Mesenchymal stem cell (in vitro differentiated cells and primary cell): ENCODE data around the gene FAM234B.

Experiments
- DNase-seq: peaks from one replicate; pipeline ENCODE4 v3.0.0-alpha.2; 2013
- H2AFZ ChIP-seq: one replicate; pipeline ENCODE4 v1.6.1; 2013; ENCODE audit warnings: low read depth, mild to moderate bottlenecking, control low read depth, inconsistent platforms, low read length, moderate library complexity
- H2AK5ac ChIP-seq: 2 replicates; pipeline ENCODE4 v1.6.1; 2013; ENCODE audit warnings: low read length, moderate library complexity, mild to moderate bottlenecking, inconsistent platforms; ENCODE audit not compliant: severe bottlenecking
- H2BK120ac ChIP-seq: one replicate; pipeline ENCODE4 v1.6.1; 2013; ENCODE audit warnings: low read depth, mild to moderate bottlenecking, inconsistent platforms, low read length, moderate library complexity
- H2BK12ac ChIP-seq, 2 experiments: one replicate each; pipeline ENCODE4 v1.6.1; 2013; ENCODE audit warnings: inconsistent platforms in 2 of 2, low read length in 2 of 2, mild to moderate bottlenecking in 2 of 2, moderate library complexity in 2 of 2, control low read depth in 1 of 2
- H2BK15ac ChIP-seq: one replicate; pipeline ENCODE4 v1.6.1; 2013; ENCODE audit warnings: mild to moderate bottlenecking, low read depth, inconsistent platforms; ENCODE audit not compliant: poor library complexity, severe bottlenecking
- H2BK5ac ChIP-seq: 2 replicates; pipeline ENCODE4 v1.6.1; 2013; ENCODE audit warnings: low read depth, mild to moderate bottlenecking, low read length, control low read depth, inconsistent platforms; ENCODE audit not compliant: poor library complexity, severe bottlenecking
- H3K14ac ChIP-seq, 2 experiments: one replicate each; pipeline ENCODE4 v1.6.1; 2013; ENCODE audit warnings: inconsistent platforms in 2 of 2, low read length in 2 of 2, control low read depth in 1 of 2, mild to moderate bottlenecking in 1 of 2, moderate library complexity in 1 of 2
- H3K18ac ChIP-seq, 2 experiments: one replicate each; pipeline ENCODE4 v1.6.1; 2013; ENCODE audit warnings: inconsistent platforms in 2 of 2, low read length in 2 of 2, control low read depth in 1 of 2, low read depth in 1 of 2, mild to moderate bottlenecking in 1 of 2
- H3K23ac ChIP-seq, 2 experiments: one replicate each; pipeline ENCODE4 v1.6.1; 2013; ENCODE audit warnings: inconsistent platforms in 2 of 2, low read length in 2 of 2, mild to moderate bottlenecking in 2 of 2, moderate library complexity in 2 of 2, control low read depth in 1 of 2
- H3K27ac ChIP-seq: 2 replicates; pipeline ENCODE4 v1.5.1; 2013; ENCODE audit warnings: mild to moderate bottlenecking, moderate library complexity, low read length, control low read depth, inconsistent platforms; ENCODE audit not compliant: poor library complexity, severe bottlenecking
- H3K27me3 ChIP-seq, 2 experiments: 2 replicates each; pipeline versions ENCODE4 v1.6.1 to v1.7.0; 2013; ENCODE audit warnings: low read length in 2 of 2, mild to moderate bottlenecking in 2 of 2, moderate library complexity in 2 of 2, control low read depth in 1 of 2, inconsistent platforms in 1 of 2; ENCODE audit not compliant: control insufficient read depth in 1 of 2, insufficient read depth in 1 of 2
- H3K36me3 ChIP-seq, 2 experiments: 2 replicates each; pipeline versions ENCODE4 v1.6.1 to v1.7.0; 2013; ENCODE audit warnings: low read length in 2 of 2, control low read depth in 1 of 2, inconsistent platforms in 1 of 2, low read depth in 1 of 2, mild to moderate bottlenecking in 1 of 2; ENCODE audit not compliant: insufficient read depth in 2 of 2, control insufficient read depth in 1 of 2
- H3K4ac ChIP-seq, 2 experiments: one replicate each; pipeline ENCODE4 v1.6.1; 2013; ENCODE audit warnings: inconsistent platforms in 2 of 2, low read length in 2 of 2, mild to moderate bottlenecking in 2 of 2, moderate library complexity in 2 of 2, control low read depth in 1 of 2, low read depth in 1 of 2
- H3K4me1 ChIP-seq: 2 replicates; pipeline ENCODE4 v1.6.1; 2013; ENCODE audit warnings: low read depth, low read length, control low read depth; ENCODE audit not compliant: control insufficient read depth, insufficient read depth
- H3K4me2 ChIP-seq: 2 replicates; pipeline ENCODE4 v1.6.1; 2013; ENCODE audit warnings: low read length, mild to moderate bottlenecking, inconsistent platforms; ENCODE audit not compliant: poor library complexity, severe bottlenecking
- H3K4me3 ChIP-seq, 2 experiments: 2 replicates each; pipeline versions ENCODE4 v1.5.1 to v1.7.0; 2013; ENCODE audit warnings: low read length in 2 of 2, mild to moderate bottlenecking in 2 of 2, control low read depth in 1 of 2, low read depth in 1 of 2; ENCODE audit not compliant: insufficient read depth in 1 of 2
- H3K79me1 ChIP-seq: replicated peaks from 2 replicates; pipeline ENCODE4 v1.6.1; 2013; ENCODE audit warnings: mild to moderate bottlenecking, control low read depth, low read length, inconsistent platforms; ENCODE audit not compliant: poor library complexity, severe bottlenecking
- H3K9ac ChIP-seq: 2 replicates; pipeline ENCODE4 v1.7.0; 2013; ENCODE audit warnings: mild to moderate bottlenecking, low read length, moderate library complexity
- H3K9me3 ChIP-seq: 2 replicates; pipeline ENCODE4 v1.7.0; 2013; ENCODE audit warnings: mild to moderate bottlenecking, low read length; ENCODE audit not compliant: control insufficient read depth
- H4K8ac ChIP-seq: one replicate; pipeline ENCODE4 v1.6.1; 2013; ENCODE audit warnings: inconsistent platforms, mild to moderate bottlenecking, low read length, moderate library complexity
- H4K91ac ChIP-seq: one replicate; pipeline ENCODE4 v1.6.1; 2013; ENCODE audit warnings: mild to moderate bottlenecking, low read length, inconsistent platforms
- WGBS: methylation state at CpG from one replicate; pipeline ENCODE4 v1.1.7; 2013; ENCODE audit warnings: mixed read lengths; 5-methylcytosine and 5-hydroxymethylcytosine counted together

Gene FAM234B

DNA sequence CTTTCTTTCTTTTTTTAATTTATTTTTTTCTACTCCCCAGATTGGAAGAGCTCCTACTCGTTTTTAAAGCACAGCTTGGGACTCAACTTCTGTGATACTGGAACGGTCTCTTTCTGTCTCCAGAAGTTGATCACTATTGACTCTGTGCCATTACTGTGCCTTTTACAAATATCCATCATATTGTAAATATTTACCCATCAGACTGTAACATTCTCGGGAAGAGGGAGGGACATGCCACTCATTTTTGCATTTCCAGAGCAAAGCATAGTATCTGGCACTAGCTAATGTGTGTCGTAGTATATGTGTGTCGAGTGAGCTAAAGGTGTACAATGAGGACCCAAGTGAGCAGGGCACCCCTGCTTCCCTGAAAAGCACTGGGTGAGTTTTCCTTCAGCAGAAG, 83.3 kb downstream of the FAM234B start:
- no peak overlapping the region for H3K4me2 ChIP-seq
- H3K9me3 ChIP-seq, result no peaks in the 10 kb centered on the region
- H2BK12ac ChIP-seq, result no peak overlapping the region
- H3K9ac ChIP-seq, result no peak overlapping the region
- peaks cover 10% of the 10 kb centered on the region for H3K4me1 ChIP-seq
- no peak overlapping the region for H2BK15ac ChIP-seq
- H3K4me3 ChIP-seq, result no peak overlapping the region
- DNase-seq, result no peak
- no peaks in the 10 kb centered on the region for H3K36me3 ChIP-seq
- no peak overlapping the region for H2AFZ ChIP-seq
- 92% methylated on average over 4 of the region's 5 CpGs for WGBS
- no peak overlapping the region for H3K23ac ChIP-seq
- H3K27me3 ChIP-seq, result no peaks in the 10 kb centered on the region
- no peaks in the 10 kb centered on the region for H3K79me1 ChIP-seq
- no peak overlapping the region for H2BK120ac ChIP-seq
- no peak overlapping the region for H3K27ac ChIP-seq
- no peak overlapping the region for H2AK5ac ChIP-seq
- no peak overlapping the region for H2BK5ac ChIP-seq
- H3K18ac ChIP-seq, result no peak overlapping the region
- H4K8ac ChIP-seq, result no peak overlapping the region
- no peak overlapping the region for H4K91ac ChIP-seq
- no peak overlapping the region for H3K14ac ChIP-seq
- H3K4ac ChIP-seq, result no peak overlapping the region

- 96% methylated on average over 8 of the region's 8 CpGs for WGBS
- no peak for DNase-seq
- no peaks in the 10 kb centered on the region for H3K27me3 ChIP-seq
These were observed 84.2 kb downstream of the FAM234B start for GRCh38 chr12:13128291-13128965.

GRCh38 chr12:13130981-13131380, 86.8 kb downstream of the FAM234B start:
- no peak overlapping the region for H3K23ac ChIP-seq
- no peaks in the 10 kb centered on the region for H3K9me3 ChIP-seq
- no peak overlapping the region for H2AK5ac ChIP-seq
- H3K4ac ChIP-seq, result no peak overlapping the region
- no peak overlapping the region for H3K18ac ChIP-seq
- no peak for DNase-seq
- peak overlapping the region; percentile 52 for H3K9ac ChIP-seq
- no peaks in the 10 kb centered on the region for H3K27me3 ChIP-seq
- peaks cover 13% of the 10 kb centered on the region for H3K4me1 ChIP-seq
- peak overlapping the region in 1 of 2 experiments; percentile 46 for H3K4me3 ChIP-seq
- no peak overlapping the region for H4K8ac ChIP-seq
- H3K36me3 ChIP-seq, result no peaks in the 10 kb centered on the region
- peak overlapping the region; percentile 15 for H3K4me2 ChIP-seq
- no peak overlapping the region for H2BK120ac ChIP-seq
- no peak overlapping the region for H2BK15ac ChIP-seq
- no peak overlapping the region for H4K91ac ChIP-seq
- H3K79me1 ChIP-seq, result no peaks in the 10 kb centered on the region
- H3K27ac ChIP-seq, result no peak overlapping the region
- H3K14ac ChIP-seq, result no peak overlapping the region
- no peak overlapping the region for H2AFZ ChIP-seq
- no peak overlapping the region for H2BK12ac ChIP-seq
- H2BK5ac ChIP-seq, result no peak overlapping the region
- no CpG with 5 or more reads among the region's 3 CpGs for WGBS

More at GRCh38 chr12:13128291-13128965, 84.2 kb downstream of the FAM234B start:
- no peak overlapping the region for H3K14ac ChIP-seq
- no peak overlapping the region for H2AK5ac ChIP-seq
- H2BK12ac ChIP-seq, result no peak overlapping the region
- H4K91ac ChIP-seq, result no peak overlapping the region
- no peak overlapping the region for H3K9ac ChIP-seq
- no peak overlapping the region for H2BK120ac ChIP-seq
- no peak overlapping the region for H4K8ac ChIP-seq
- no peak overlapping the region for H2BK15ac ChIP-seq
- H3K4me3 ChIP-seq, result no peak overlapping the region
- no peak overlapping the region for H3K4ac ChIP-seq
- no peaks in the 10 kb centered on the region for H3K79me1 ChIP-seq
- no peak overlapping the region for H3K18ac ChIP-seq
- no peaks in the 10 kb centered on the region for H3K36me3 ChIP-seq
- no peak overlapping the region for H3K27ac ChIP-seq
- no peak overlapping the region for H2AFZ ChIP-seq
- H3K4me2 ChIP-seq, result no peak overlapping the region
- H2BK5ac ChIP-seq, result no peak overlapping the region
- H3K9me3 ChIP-seq, result no peaks in the 10 kb centered on the region
- no peak overlapping the region for H3K23ac ChIP-seq
- H3K4me1 ChIP-seq, result peaks cover 10% of the 10 kb centered on the region
